Measurements from ENCODE around the gene ENDOD1.
"Not testable (repeated sequence)": the region's sequence is repeated elsewhere in the genome, so short reads cannot be mapped to it uniquely, and the experiment has no call there.

The ENDOD1 gene

DNA sequence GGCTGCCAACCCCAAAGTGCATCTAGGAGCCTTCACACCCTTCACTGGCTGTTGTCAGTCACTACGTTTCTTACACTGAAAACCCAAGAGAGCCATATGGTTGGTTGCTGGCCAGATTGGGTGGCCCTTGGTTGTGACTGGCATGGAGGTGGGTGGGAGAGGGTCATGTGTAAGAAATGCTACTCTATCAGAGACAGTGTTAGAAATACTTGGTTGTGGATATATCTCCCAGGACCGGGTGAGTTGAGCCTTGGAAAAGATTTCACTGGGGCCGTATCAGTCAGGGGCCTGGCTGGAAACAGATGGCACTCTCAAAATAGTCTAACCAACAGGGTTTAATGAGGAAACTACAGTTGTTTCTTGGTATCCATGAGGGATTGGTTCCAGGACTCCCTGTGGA lies 15.2 kb downstream of the ENDOD1 start:
- no peak for TF ChIP-seq CTCF (IDR thresholded peaks at IDR 0.05; ENCODE audit: low read depth, low read length)
- Histone ChIP-seq H3K36me3 (no peaks in the 10 kb centered on the region), H3K4me3 (ENCODE audit: low read depth, low read length) (no peak overlapping the region), H3K9me3 (ENCODE audit: severe bottlenecking) (no peaks in the 10 kb centered on the region), H3K27ac (peak overlapping the region; percentile 64), H3K27me3 (ENCODE audit: insufficient read depth, low read depth, severe bottlenecking) (no peaks in the 10 kb centered on the region)
- DNase-seq, result no peak

GRCh38 chr11:95108159-95108611 lies 18.5 kb downstream of the ENDOD1 start:
- DNase-seq, result no peak
- H3K4me3 ChIP-seq (ENCODE audit: low read depth, low read length), result no peak overlapping the region
- H3K9me3 ChIP-seq (ENCODE audit: severe bottlenecking), result no peaks in the 10 kb centered on the region
- no peaks in the 10 kb centered on the region for H3K36me3 ChIP-seq
- no peak for TF ChIP-seq CTCF (IDR thresholded peaks at IDR 0.05; ENCODE audit: low read depth, low read length)
- no peaks in the 10 kb centered on the region for H3K27me3 ChIP-seq (ENCODE audit: insufficient read depth, low read depth, severe bottlenecking)
- no peak overlapping the region for H3K27ac ChIP-seq

DNA sequence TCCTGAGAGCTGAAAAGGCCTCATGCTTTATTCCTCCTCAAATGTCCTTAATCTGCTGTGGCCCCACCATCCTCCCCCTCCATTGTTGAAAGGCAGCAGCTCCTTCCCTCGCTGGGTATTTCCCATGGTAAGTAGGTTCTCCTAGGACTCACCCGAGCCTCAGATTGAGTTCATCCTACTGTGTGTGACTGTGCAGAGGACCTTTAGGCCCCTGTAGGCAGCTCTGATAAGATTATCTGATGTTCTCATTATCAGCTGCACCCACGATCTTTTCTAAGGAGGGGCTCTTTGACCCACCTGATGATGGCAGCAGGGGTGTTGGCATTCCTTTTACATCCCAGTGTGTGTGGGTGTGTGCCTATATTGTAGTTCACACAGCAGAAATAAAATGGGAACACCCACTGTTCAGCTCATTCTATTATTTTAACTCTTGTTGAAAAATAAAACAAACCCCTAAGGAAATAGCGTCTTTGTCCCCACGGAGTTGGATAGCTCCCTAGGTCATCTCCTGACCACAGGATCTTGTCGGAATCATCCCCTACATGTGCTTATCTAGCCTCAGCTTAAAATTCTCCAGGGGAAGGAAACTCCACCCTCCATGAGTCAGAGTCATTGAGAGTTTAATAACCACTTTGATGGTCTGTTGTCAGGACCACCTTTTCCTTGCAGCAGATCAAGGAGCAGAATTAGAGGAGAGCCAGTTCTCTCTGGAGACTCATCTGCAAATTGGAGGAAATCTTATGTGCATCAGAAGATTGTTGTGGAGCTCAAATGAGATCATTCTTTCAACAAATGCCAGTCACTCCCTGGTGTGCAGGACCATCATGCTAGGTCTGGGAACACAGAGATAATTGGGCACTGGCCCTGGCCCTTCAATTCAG lies 19.3 kb downstream of the ENDOD1 start:
- no peaks in the 10 kb centered on the region for H3K9me3 ChIP-seq (ENCODE audit: severe bottlenecking)
- TF ChIP-seq CTCF (IDR thresholded peaks at IDR 0.05; ENCODE audit: low read depth, low read length), result no peak
- H3K27me3 ChIP-seq (ENCODE audit: insufficient read depth, low read depth, severe bottlenecking), result no peaks in the 10 kb centered on the region
- H3K36me3 ChIP-seq, result no peaks in the 10 kb centered on the region
- no peak overlapping the region for H3K27ac ChIP-seq
- DNase-seq, result no peak
- no peak overlapping the region for H3K4me3 ChIP-seq (ENCODE audit: low read depth, low read length)

DNA sequence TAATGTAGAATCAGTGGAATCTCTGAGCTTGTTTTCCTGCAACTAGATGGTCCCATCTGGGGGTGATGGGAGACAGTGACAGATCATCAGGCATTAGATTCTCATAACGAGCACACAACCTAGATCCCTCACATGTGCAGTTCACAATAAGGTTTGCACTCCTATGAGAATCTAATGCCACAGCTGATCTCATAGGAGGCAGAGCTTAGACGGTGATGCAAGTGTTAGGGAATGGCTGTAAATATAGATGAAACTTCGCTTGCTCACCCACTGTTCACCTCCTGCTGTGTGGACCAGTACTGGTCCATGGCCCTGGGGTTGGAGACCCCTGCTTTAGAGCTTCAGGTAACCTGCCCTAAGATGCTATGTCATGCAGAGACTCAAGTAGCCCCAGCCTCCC lies 21.8 kb downstream of the ENDOD1 start:
- not testable (repeated sequence) for H3K27me3 ChIP-seq (ENCODE audit: insufficient read depth, low read depth, severe bottlenecking); H3K27ac ChIP-seq; H3K4me3 ChIP-seq (ENCODE audit: low read depth, low read length); H3K36me3 ChIP-seq; DNase-seq; H3K9me3 ChIP-seq (ENCODE audit: severe bottlenecking)

GRCh38 chr11:95111923-95112540 lies 22.4 kb downstream of the ENDOD1 start:
- Histone ChIP-seq H3K4me3 (ENCODE audit: low read depth, low read length) (no peak overlapping the region), H3K36me3 (no peaks in the 10 kb centered on the region), H3K27ac (no peak overlapping the region), H3K9me3 (ENCODE audit: severe bottlenecking) (no peaks in the 10 kb centered on the region), H3K27me3 (ENCODE audit: insufficient read depth, low read depth, severe bottlenecking) (no peaks in the 10 kb centered on the region)
- no peak for DNase-seq
- no peak for TF ChIP-seq CTCF (IDR thresholded peaks at IDR 0.05; ENCODE audit: low read depth, low read length)

- no peaks in the 10 kb centered on the region for H3K27me3 ChIP-seq (ENCODE audit: insufficient read depth, low read depth, severe bottlenecking)
- H3K9me3 ChIP-seq (ENCODE audit: severe bottlenecking), result no peaks in the 10 kb centered on the region
- no peak overlapping the region for H3K4me3 ChIP-seq (ENCODE audit: low read depth, low read length)
- H3K36me3 ChIP-seq, result no peaks in the 10 kb centered on the region
- H3K27ac ChIP-seq, result no peak overlapping the region
- no peak for TF ChIP-seq CTCF (IDR thresholded peaks at IDR 0.05; ENCODE audit: low read depth, low read length)
- no peak for DNase-seq
Measured at GRCh38 chr11:95115597-95115996, 26.0 kb downstream of the ENDOD1 start.
